GM23338 (cell line): Measurements from ENCODE around the gene SLC25A11.

Experiments
- CREB1 ChIP-seq: fragments of 250-450 bp; sonication (Bioruptor Pico); IDR thresholded peaks from 2 replicates; pipeline ENCODE4 v1.5.0; 2020; ENCODE audit warnings: low read depth, mild to moderate bottlenecking, moderate library complexity
- EZH2 ChIP-seq: fragments of 200-600 bp; sonication (generic); IDR thresholded peaks from one replicate; pipeline ENCODE4 v1.8.0; 2017; ENCODE audit warnings: antibody characterized with exemption, mild to moderate bottlenecking, low read depth; ENCODE audit not compliant: unreplicated experiment
- EZH2phosphoT487 ChIP-seq: fragments of 200-600 bp; sonication (generic); IDR thresholded peaks from one replicate; pipeline ENCODE4 v1.8.1; 2018; ENCODE audit warnings: antibody characterized with exemption; ENCODE audit not compliant: unreplicated experiment
- JUNB ChIP-seq: IDR thresholded peaks from one replicate; pipeline ENCODE4 v1.6.1; 2016; ENCODE audit warnings: antibody characterized with exemption; ENCODE audit not compliant: unreplicated experiment
- POLR2AphosphoS5 ChIP-seq: IDR thresholded peaks from 2 replicates; pipeline ENCODE4 v1.6.1; 2016; ENCODE audit warnings: antibody characterized with exemption, low read depth
- STAT1 ChIP-seq: IDR thresholded peaks from one replicate; pipeline ENCODE4 v1.6.1; 2016; ENCODE audit warnings: antibody characterized with exemption; ENCODE audit not compliant: unreplicated experiment
- ZNF331 ChIP-seq: fragments of 250-450 bp; sonication (Bioruptor Pico); IDR thresholded peaks from 2 replicates; pipeline ENCODE4 v1.5.0; 2020; ENCODE audit warnings: low read depth, mild to moderate bottlenecking, moderate library complexity
- TF ChIP-seq, protein P1 (sequence below), 2 experiments: fragments of 200-600 bp in 1 of 2; sonication (generic) in 1 of 2; conservative IDR thresholded peaks; 2 replicates each; pipeline versions ENCODE4 v1.5.1 to v1.6.1; 2016 to 2017; ENCODE audit warnings: antibody characterized with exemption in 2 of 2, low read depth in 2 of 2, mild to moderate bottlenecking in 2 of 2, moderate library complexity in 1 of 2
- TF ChIP-seq, protein P2 (sequence below): IDR thresholded peaks from 2 replicates; pipeline ENCODE4 v1.6.1; 2016; ENCODE audit warnings: antibody characterized with exemption
- TF ChIP-seq, protein P3 (sequence below): IDR thresholded peaks from one replicate; pipeline ENCODE4 v1.6.1; 2018; ENCODE audit warnings: antibody characterized with exemption; ENCODE audit not compliant: unreplicated experiment

DNA sequence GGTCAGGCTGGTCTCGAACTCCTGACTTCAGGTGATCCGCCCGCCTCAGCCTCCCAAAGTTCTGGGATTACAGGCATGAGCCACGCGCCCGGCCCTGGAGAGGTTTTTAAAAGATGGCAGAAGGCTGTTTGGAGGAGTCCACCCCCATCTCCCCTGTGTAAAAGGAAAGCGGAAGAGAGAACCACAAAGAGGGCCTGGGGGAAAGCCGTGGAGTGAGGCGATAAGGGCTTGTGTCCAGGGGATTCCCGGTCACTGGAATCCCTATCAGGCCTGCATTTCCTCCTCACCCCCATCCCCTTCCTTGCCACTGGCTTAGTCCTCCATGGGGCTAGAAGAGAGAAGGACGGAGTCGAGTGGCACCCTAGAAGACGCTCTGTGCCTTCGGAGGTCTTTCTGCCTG lies 7.9 kb downstream of the SLC25A11 start, which contains the start of gene GP1BA:
- TF ChIP-seq, protein P1, sequence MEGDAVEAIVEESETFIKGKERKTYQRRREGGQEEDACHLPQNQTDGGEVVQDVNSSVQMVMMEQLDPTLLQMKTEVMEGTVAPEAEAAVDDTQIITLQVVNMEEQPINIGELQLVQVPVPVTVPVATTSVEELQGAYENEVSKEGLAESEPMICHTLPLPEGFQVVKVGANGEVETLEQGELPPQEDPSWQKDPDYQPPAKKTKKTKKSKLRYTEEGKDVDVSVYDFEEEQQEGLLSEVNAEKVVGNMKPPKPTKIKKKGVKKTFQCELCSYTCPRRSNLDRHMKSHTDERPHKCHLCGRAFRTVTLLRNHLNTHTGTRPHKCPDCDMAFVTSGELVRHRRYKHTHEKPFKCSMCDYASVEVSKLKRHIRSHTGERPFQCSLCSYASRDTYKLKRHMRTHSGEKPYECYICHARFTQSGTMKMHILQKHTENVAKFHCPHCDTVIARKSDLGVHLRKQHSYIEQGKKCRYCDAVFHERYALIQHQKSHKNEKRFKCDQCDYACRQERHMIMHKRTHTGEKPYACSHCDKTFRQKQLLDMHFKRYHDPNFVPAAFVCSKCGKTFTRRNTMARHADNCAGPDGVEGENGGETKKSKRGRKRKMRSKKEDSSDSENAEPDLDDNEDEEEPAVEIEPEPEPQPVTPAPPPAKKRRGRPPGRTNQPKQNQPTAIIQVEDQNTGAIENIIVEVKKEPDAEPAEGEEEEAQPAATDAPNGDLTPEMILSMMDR (conservative IDR thresholded peaks at IDR 0.05; ENCODE audit: low read depth in 2 of 2), result no peak
- TF ChIP-seq, protein P2, sequence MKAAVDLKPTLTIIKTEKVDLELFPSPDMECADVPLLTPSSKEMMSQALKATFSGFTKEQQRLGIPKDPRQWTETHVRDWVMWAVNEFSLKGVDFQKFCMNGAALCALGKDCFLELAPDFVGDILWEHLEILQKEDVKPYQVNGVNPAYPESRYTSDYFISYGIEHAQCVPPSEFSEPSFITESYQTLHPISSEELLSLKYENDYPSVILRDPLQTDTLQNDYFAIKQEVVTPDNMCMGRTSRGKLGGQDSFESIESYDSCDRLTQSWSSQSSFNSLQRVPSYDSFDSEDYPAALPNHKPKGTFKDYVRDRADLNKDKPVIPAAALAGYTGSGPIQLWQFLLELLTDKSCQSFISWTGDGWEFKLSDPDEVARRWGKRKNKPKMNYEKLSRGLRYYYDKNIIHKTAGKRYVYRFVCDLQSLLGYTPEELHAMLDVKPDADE, result no peak
- TF ChIP-seq EZH2phosphoT487, result no peak
- TF ChIP-seq POLR2AphosphoS5, result no peak
- TF ChIP-seq, protein P3, sequence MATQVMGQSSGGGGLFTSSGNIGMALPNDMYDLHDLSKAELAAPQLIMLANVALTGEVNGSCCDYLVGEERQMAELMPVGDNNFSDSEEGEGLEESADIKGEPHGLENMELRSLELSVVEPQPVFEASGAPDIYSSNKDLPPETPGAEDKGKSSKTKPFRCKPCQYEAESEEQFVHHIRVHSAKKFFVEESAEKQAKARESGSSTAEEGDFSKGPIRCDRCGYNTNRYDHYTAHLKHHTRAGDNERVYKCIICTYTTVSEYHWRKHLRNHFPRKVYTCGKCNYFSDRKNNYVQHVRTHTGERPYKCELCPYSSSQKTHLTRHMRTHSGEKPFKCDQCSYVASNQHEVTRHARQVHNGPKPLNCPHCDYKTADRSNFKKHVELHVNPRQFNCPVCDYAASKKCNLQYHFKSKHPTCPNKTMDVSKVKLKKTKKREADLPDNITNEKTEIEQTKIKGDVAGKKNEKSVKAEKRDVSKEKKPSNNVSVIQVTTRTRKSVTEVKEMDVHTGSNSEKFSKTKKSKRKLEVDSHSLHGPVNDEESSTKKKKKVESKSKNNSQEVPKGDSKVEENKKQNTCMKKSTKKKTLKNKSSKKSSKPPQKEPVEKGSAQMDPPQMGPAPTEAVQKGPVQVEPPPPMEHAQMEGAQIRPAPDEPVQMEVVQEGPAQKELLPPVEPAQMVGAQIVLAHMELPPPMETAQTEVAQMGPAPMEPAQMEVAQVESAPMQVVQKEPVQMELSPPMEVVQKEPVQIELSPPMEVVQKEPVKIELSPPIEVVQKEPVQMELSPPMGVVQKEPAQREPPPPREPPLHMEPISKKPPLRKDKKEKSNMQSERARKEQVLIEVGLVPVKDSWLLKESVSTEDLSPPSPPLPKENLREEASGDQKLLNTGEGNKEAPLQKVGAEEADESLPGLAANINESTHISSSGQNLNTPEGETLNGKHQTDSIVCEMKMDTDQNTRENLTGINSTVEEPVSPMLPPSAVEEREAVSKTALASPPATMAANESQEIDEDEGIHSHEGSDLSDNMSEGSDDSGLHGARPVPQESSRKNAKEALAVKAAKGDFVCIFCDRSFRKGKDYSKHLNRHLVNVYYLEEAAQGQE, result no peak
- no peak for TF ChIP-seq ZNF331 (CRISPR knock-in tag)
- no peak for TF ChIP-seq EZH2
- no peak for TF ChIP-seq CREB1 (CRISPR knock-in tag)
- no peak for TF ChIP-seq JUNB
- no peak for TF ChIP-seq STAT1
